Measurements from ENCODE around the gene ADAM17. TPM values are rescaled to one million over a fixed set of nuclear protein-coding genes. Genes with fewer than 3 reads are reported as not detected.

The ADAM17 gene
- total and polyA plus RNA-seq, 10 of the 15 experiments (the other 5 are each of a cell fraction or from before 2014, with no cell fraction given) = 2.3 to 18.5 (median 13.4) TPM

- TF ChIP-seq CUX1 (IDR thresholded peaks at IDR 0.05; ENCODE audit: insufficient replicate concordance, low read depth, low read length) = no peak
- TF ChIP-seq STAT3 (IDR thresholded peaks at IDR 0.05; ENCODE audit: low read depth, low read length) = no peak
These were observed 112.1 kb downstream of the ADAM17 start (continued) for GRCh38 chr2:9443526-9443925.

GRCh38 chr2:9441556-9441955, 114.1 kb downstream of the ADAM17 start:
- DNase-seq (ENCODE audit: low read depth, low spot score) (no peak), ATAC-seq (no peak), FAIRE-seq (no peak)
- intact Hi-C loops (cut with micrococcal nuclease; ENCODE audit: unreplicated experiment) = no loop called here
- ChIA-PET CTCF (interaction anchor here (0.5 kb wide), 1 partner anchor 273 kb away, joined by 5 read pairs; no protein-coding TSS in a partner anchor), POLR2A (no interaction called here), SMC1A (ENCODE audit: uncharacterized antibody, unreplicated experiment) (no interaction called here), RAD21 (ENCODE audit: unreplicated experiment) (no interaction called here)
- no TSS peak for BruUV-seq (replicated peaks)
- in situ Hi-C loops (cut with MboI) = no loop called here
- no peaks in the 10 kb centered on the region for H3K4me1 ChIP-seq (ENCODE audit: control insufficient read depth, insufficient read depth, low read length)
- no peaks in the 10 kb centered on the region for H3K79me2 ChIP-seq (ENCODE audit: control insufficient read depth, insufficient read depth, low read length)
- H3K27me3 ChIP-seq (replicated peaks in 1 of 2; ENCODE audit: control insufficient read depth in 2 of 2, insufficient read depth in 2 of 2, low read length in 1 of 2) = no peaks in the 10 kb centered on the region
- H4K20me1 ChIP-seq (ENCODE audit: control insufficient read depth, insufficient read depth) = no peaks in the 10 kb centered on the region
- H3K36me3 ChIP-seq (ENCODE audit: control insufficient read depth in 2 of 2, insufficient read depth in 2 of 2, low read length in 1 of 2) = peaks cover 2 to 17% of the 10 kb centered on the region in 2 experiments; a peak in 3 of 4 replicates
- no peak overlapping the region for H3K4me2 ChIP-seq (ENCODE audit: control insufficient read depth, insufficient read depth)
- no peaks in the 10 kb centered on the region for H3K9me3 ChIP-seq (replicated peaks; ENCODE audit: control insufficient read depth, insufficient read depth, low read length)
- TF ChIP-seq ZNF217 (IDR thresholded peaks at IDR 0.05) (no peak), STAT1 (conservative IDR thresholded peaks at IDR 0.05) (no peak), YBX1 (IDR thresholded peaks at IDR 0.05) (no peak), E2F8 (IDR thresholded peaks at IDR 0.05; ENCODE audit: low read depth, partially characterized antibody) (no peak), GATAD2B (conservative IDR thresholded peaks at IDR 0.05; ENCODE audit: low read depth) (no peak), RBBP5 (conservative IDR thresholded peaks at IDR 0.05) (no peak), IKZF1 (conservative IDR thresholded peaks at IDR 0.05) (no peak), PBX3 (IDR thresholded peaks at IDR 0.05; ENCODE audit: insufficient replicate concordance, low read depth, low read length) (no peak), LARP7 (IDR thresholded peaks at IDR 0.05) (no peak), SMARCA5 (IDR thresholded peaks at IDR 0.05) (no peak), NR2C2 (IDR thresholded peaks at IDR 0.05; ENCODE audit: borderline replicate concordance, control insufficient read depth, insufficient read length, low read depth) (no peak), SIX5 (IDR thresholded peaks at IDR 0.05; ENCODE audit: low read depth, low read length, severe bottlenecking) (no peak), MXI1 (IDR thresholded peaks at IDR 0.05; ENCODE audit: low read depth, low read length) (no peak)
- 80% methylated on average over 3 of the region's 3 CpGs for WGBS (ENCODE audit: insufficient coverage, insufficient replicate concordance, low lambda C conversion rate, missing lambda C conversion rate)
- no peak overlapping the region for H3K4me3 ChIP-seq
- H2AFZ ChIP-seq (ENCODE audit: control insufficient read depth, low read depth, low read length) = no peak overlapping the region
- H3K9ac ChIP-seq (ENCODE audit: control insufficient read depth, insufficient read depth, low read length) = no peak overlapping the region
- H3K27ac ChIP-seq (ENCODE audit: control insufficient read depth, insufficient read depth) = no peak overlapping the region

Data from GM12878 (cell line).